ENCODE results near the gene MLXIP.

- TF ChIP-seq CTCF (IDR thresholded peaks at IDR 0.05) (no peak), REST (IDR thresholded peaks at IDR 0.05; ENCODE audit: insufficient read depth in 1 of 2, low read depth in 2 of 2, low read length in 1 of 2) (no peak), SIN3A (IDR thresholded peaks at IDR 0.05; ENCODE audit: borderline replicate concordance, insufficient read depth, low read depth, low read length) (no peak)
Observed at GRCh38 chr12:122147514-122148290, 69.1 kb downstream of the MLXIP start.

Data from Panc1 (cell line).